Endothelial cell of umbilical vein (primary cell): ENCODE measurements around the gene FAM227B. TPM values are rescaled to one million over a fixed set of nuclear protein-coding genes. Genes with fewer than 3 reads are reported as not detected.

ENCODE experiments used
- BruUV-seq: library from RNA; stranded (reverse); fragments of 400-500 nt; replicated peaks from 2 replicates; lab custom pipeline; 2021; lab: Mats Ljungman, UMichigan
- CTCF ChIA-PET: fragments of 300-600, 350-600 bp; sonication (Branson Sonifier 250); formaldehyde crosslinking; loops from one replicate; lab custom pipeline; 2021; ENCODE audit warnings: antibody characterized with exemption, inconsistent platforms; lab: Charles Lee
- POLR2A ChIA-PET: fragments of 300-600, 350-600 bp; sonication (Branson Sonifier 250); formaldehyde crosslinking; loops from one replicate; lab custom pipeline; 2021; ENCODE audit warnings: antibody characterized with exemption, inconsistent platforms; lab: Charles Lee
- DNase-seq: peaks from one replicate; pipeline ENCODE4 v3.0.0-alpha.2; 2011; ENCODE audit warnings: low read depth, low spot score
- FAIRE-seq: peaks from 2 replicates; lab custom pipeline; 2011; peaks lifted over from hg19 to GRCh38; lab: Jason Lieb, UNC
- H2AFZ ChIP-seq: 2 replicates; pipeline ENCODE4 v1.6.0; 2012; ENCODE audit warnings: low read depth, low read length, control low read depth, inconsistent platforms
- H3K27ac ChIP-seq: 2 replicates; pipeline ENCODE4 v1.5.1; 2011; ENCODE audit warnings: low read depth, mild to moderate bottlenecking, control low read depth, low read length, moderate library complexity; ENCODE audit not compliant: insufficient read depth
- H3K27me3 ChIP-seq, 2 experiments: 2 replicates each; pipeline versions ENCODE4 v1.6.0 to v1.6.1; 2011; ENCODE audit warnings: low read length in 2 of 2, mixed read lengths in 1 of 2; ENCODE audit not compliant: control insufficient read depth in 2 of 2, insufficient read depth in 2 of 2
- H3K36me3 ChIP-seq, 2 experiments: 2 replicates in 1 of 2; 3 replicates in 1 of 2; pipeline ENCODE4 v1.5.1; 2011; ENCODE audit warnings: low read length in 2 of 2, mild to moderate bottlenecking in 1 of 2, moderate library complexity in 1 of 2; ENCODE audit not compliant: control insufficient read depth in 2 of 2, insufficient read depth in 2 of 2; ENCODE audit errors: extremely low read depth in 1 of 2
- H3K4me1 ChIP-seq: 3 replicates; pipeline ENCODE4 v1.5.1; 2011; ENCODE audit warnings: mild to moderate bottlenecking, low read length; ENCODE audit not compliant: control insufficient read depth, insufficient read depth; ENCODE audit errors: extremely low read depth
- H3K4me2 ChIP-seq: 2 replicates; pipeline ENCODE4 v1.6.1; 2011; ENCODE audit warnings: low read length, control low read depth, mixed read lengths; ENCODE audit not compliant: insufficient read depth
- H3K4me3 ChIP-seq, 3 experiments: fragments of 200-600 bp in 1 of 3; sonication (generic), shearing (Covaris generic) in 1 of 3; replicated peaks in 1 of 3; 2 replicates each; pipeline ENCODE4 v1.5.1; 2011 to 2016; ENCODE audit warnings: control low read depth in 3 of 3, low read length in 3 of 3, mild to moderate bottlenecking in 2 of 3, inconsistent platforms in 1 of 3, low read depth in 1 of 3, moderate library complexity in 1 of 3; ENCODE audit not compliant: insufficient read depth in 1 of 3
- H3K79me2 ChIP-seq: 2 replicates; pipeline ENCODE4 v1.6.0; 2012; ENCODE audit warnings: low read length, inconsistent platforms; ENCODE audit not compliant: control insufficient read depth, insufficient read depth
- H3K9ac ChIP-seq: replicated peaks from 2 replicates; pipeline ENCODE3; 2011; ENCODE audit warnings: low read length, control low read depth; ENCODE audit not compliant: insufficient read depth; ENCODE audit errors: extremely low read depth
- H3K9me1 ChIP-seq: replicated peaks from 3 replicates; pipeline ENCODE4 v1.6.0; 2011; ENCODE audit warnings: mild to moderate bottlenecking, low read length; ENCODE audit not compliant: control insufficient read depth, insufficient read depth; ENCODE audit errors: extremely low read depth
- H3K9me3 ChIP-seq: replicated peaks from 2 replicates; pipeline ENCODE4 v1.5.1; 2012; ENCODE audit warnings: low read length, inconsistent platforms; ENCODE audit not compliant: control insufficient read depth, insufficient read depth
- H4K20me1 ChIP-seq: replicated peaks from 2 replicates; pipeline ENCODE3; 2011; ENCODE audit warnings: mild to moderate bottlenecking, low read length; ENCODE audit not compliant: control insufficient read depth, insufficient read depth; ENCODE audit errors: extremely low read depth
- CTCF ChIP-seq, 2 donors: IDR thresholded peaks; 1 replicate in 1 of 2; 2 replicates in 1 of 2; pipeline ENCODE4 v1.5.1; 2011; ENCODE audit warnings: low read length in 2 of 2, mild to moderate bottlenecking in 2 of 2, moderate library complexity in 2 of 2, control low read depth in 1 of 2, inconsistent platforms in 1 of 2, low read depth in 1 of 2; ENCODE audit not compliant: insufficient read depth in 1 of 2; ENCODE audit errors: extremely low read depth in 1 of 2
- EZH2 ChIP-seq: IDR thresholded peaks from 2 replicates; pipeline ENCODE4 v1.6.1; 2012; ENCODE audit warnings: borderline replicate concordance, low read depth, mild to moderate bottlenecking, moderate library complexity, low read length, inconsistent platforms; ENCODE audit not compliant: severe bottlenecking
- FOS ChIP-seq: IDR thresholded peaks from 2 replicates; pipeline ENCODE4 v1.6.1; 2011; ENCODE audit warnings: mild to moderate bottlenecking, low read length, moderate library complexity, borderline replicate concordance; ENCODE audit not compliant: insufficient read depth
- JUN ChIP-seq: IDR thresholded peaks from 2 replicates; pipeline ENCODE4 v1.6.1; 2011; ENCODE audit warnings: borderline replicate concordance, low read depth; ENCODE audit not compliant: insufficient read length, insufficient read depth
- MYC ChIP-seq: IDR thresholded peaks from one replicate; pipeline ENCODE4 v1.6.1; 2011; ENCODE audit warnings: mild to moderate bottlenecking, low read depth, low read length
- POLR2A ChIP-seq: IDR thresholded peaks from 2 replicates; pipeline ENCODE4 v1.6.1; 2012; ENCODE audit warnings: low read depth, mild to moderate bottlenecking, control low read depth, low read length
- POLR2AphosphoS5 ChIP-seq: IDR thresholded peaks from 2 replicates; pipeline ENCODE4 v1.6.1; 2012; ENCODE audit warnings: low read depth, mild to moderate bottlenecking, control low read depth, low read length, moderate library complexity; ENCODE audit not compliant: insufficient read depth
- dilution Hi-C: fragments of 300-500 bp; cut with MboI; formaldehyde crosslinking; loops from one replicate; pipeline ENCODE4 v1.15.0; 2019; ENCODE audit warnings: low sequenced_read_pairs; ENCODE audit not compliant: extremely low pct_ligation_motif_present
- intact Hi-C: fragments of 100-400 bp; cut with micrococcal nuclease; formaldehyde crosslinking; loops from one replicate; pipeline ENCODE4 v1.10.0; 2022
- polyA plus RNA-seq, 4 experiments: library from polyadenylated mRNA; depleted of rRNA in 3 of 4; stranded (reverse) in 3 of 4; unstranded in 1 of 4; fragments of >200 nt; gene quantifications; 2 replicates each; pipeline versions ENCODE4 v1.2.1 to v1.2.3, GENCODE V29; 2011 to 2012; ENCODE audit warnings: missing spikeins in 1 of 4
- total RNA-seq: library from RNA; stranded (reverse); gene quantifications from 2 replicates; pipeline ENCODE4 v1.2.3, GENCODE V29; 2021
- TF ChIP-seq, protein P1 (sequence below): IDR thresholded peaks from 2 replicates; pipeline ENCODE4 v1.6.1; 2011; ENCODE audit not compliant: insufficient read depth, insufficient read length

FAM227B gene
- total and polyA plus RNA-seq, 2 donors (not counting 3 experiments of a cell fraction or from before 2014, with no cell fraction given): 1.5 to 1.8 TPM

DNA sequence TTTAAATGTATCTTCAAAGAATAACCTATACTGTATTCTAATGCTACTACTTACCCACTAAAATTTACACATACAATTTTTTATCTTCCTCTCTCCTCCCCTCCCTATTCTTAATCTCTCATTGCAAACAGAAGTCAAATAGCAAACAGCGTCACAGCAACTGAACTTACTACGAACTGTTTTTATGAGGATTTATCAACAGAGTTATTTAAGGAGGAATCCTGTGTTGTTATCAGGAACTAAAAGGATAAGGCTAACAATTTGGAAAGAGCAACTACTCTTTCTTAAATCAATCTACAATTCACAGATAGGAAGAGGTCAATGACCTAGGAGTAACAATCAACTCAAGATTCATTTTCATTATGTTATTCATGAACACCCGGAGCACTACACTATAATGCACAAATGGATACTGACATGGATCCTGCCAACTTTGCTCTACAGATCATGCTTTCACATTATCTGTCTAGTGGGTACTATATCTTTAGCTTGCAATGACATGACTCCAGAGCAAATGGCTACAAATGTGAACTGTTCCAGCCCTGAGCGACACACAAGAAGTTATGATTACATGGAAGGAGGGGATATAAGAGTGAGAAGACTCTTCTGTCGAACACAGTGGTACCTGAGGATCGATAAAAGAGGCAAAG, 196.6 kb downstream of the FAM227B start:
- Histone ChIP-seq H3K4me3 (no peak overlapping the region), H2AFZ (no peak overlapping the region), H3K36me3 (no peaks in the 10 kb centered on the region), H3K4me2 (no peak overlapping the region), H3K4me1 (peaks cover 2% of the 10 kb centered on the region), H3K9me3 (no peaks in the 10 kb centered on the region), H3K9ac (no peak overlapping the region), H3K79me2 (no peaks in the 10 kb centered on the region), H3K9me1 (no peaks in the 10 kb centered on the region), H4K20me1 (no peaks in the 10 kb centered on the region), H3K27me3 (peaks cover 0 to 11% of the 10 kb centered on the region in 2 experiments), H3K27ac (no peak overlapping the region)
- intact Hi-C loops (loop anchor here (5.0 kb wide), 1 partner anchor 723 kb away; no protein-coding TSS in a partner anchor), dilution Hi-C loops (no loop called here)
- ChIA-PET CTCF (interaction anchor here (5.8 kb wide), 1 partner anchor 187 kb away, joined by 282 read pairs; no protein-coding TSS in a partner anchor), POLR2A (no interaction called here)
- BruUV-seq: no TSS peak
- no peak for DNase-seq
- no peak for FAIRE-seq
- TF ChIP-seq POLR2A (no peak), CTCF (IDR thresholded peaks at IDR 0.05; ENCODE audit: extremely low read depth in 1 of 2, insufficient read depth in 1 of 2, low read depth in 1 of 2, low read length in 2 of 2) (no peak), MYC (no peak), POLR2AphosphoS5 (no peak), JUN (no peak), FOS (no peak), EZH2 (no peak)
- TF ChIP-seq, protein P1, sequence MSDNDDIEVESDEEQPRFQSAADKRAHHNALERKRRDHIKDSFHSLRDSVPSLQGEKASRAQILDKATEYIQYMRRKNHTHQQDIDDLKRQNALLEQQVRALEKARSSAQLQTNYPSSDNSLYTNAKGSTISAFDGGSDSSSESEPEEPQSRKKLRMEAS: no peak
